NCI-H510A treated with DMSO at 0.1 percent for 48 hours (cell line): Measurements from ENCODE around the gene MICU1.
"Not testable (repeated sequence)": the region's sequence is repeated elsewhere in the genome, so short reads cannot be mapped to it uniquely, and the experiment has no call there.

Experiments used
- DNase-seq: peaks from one replicate; lab custom pipeline; 2025; lab: John Stamatoyannopoulos, UW

The MICU1 gene

DNA sequence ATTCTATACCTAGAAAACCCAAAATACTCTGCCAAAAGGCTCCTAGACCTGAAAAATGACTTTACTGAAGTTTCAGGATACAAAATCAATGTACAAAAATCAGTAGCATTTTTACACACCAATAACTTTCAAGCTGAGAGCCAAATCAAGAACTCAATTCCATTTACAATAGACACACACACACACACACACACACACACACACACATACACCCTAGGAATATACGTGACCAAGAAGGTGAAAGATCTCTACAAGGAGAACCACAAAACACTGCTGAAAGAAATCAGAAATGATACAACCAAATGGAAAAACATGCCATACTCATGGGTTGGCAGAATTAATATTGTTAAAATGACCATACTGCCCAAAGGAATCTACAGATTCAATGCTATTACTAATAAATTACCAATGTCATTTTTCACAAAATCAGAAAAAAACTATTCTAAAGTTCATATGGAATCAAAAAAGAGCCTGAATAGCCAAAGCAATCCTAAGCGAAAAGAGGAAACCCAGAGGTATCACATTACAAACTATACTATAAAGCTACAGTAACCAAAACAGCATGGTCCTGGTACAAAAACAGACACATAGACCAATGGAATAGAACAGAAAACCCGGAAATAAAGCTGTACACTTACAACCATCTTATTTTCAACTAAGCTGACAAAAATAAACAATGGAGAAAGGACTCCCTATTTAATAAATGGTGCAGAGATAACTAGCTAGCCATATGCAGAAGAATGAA, 122.0 kb downstream of the MICU1 start:
- DNase-seq, result no peak

DNA sequence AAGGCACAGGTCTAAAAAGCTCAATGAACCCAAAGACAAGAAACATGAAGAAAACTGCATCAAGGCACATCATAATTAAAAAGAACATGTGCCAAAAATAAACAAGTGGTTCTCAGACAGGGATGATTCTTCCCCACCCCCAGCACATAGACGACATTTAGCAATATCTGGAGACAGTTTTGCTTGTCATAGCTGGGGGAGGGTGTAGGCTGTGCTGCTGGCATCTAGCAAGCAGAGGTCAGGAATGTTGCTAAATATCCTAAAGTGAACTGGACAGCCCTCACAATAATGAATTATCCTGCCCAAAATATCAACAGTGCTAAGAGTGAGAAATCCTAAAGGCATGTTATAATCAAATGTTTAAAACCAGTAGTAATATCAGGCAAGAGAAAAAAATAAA, 122.6 kb downstream of the MICU1 start:
- no peak for DNase-seq

DNA sequence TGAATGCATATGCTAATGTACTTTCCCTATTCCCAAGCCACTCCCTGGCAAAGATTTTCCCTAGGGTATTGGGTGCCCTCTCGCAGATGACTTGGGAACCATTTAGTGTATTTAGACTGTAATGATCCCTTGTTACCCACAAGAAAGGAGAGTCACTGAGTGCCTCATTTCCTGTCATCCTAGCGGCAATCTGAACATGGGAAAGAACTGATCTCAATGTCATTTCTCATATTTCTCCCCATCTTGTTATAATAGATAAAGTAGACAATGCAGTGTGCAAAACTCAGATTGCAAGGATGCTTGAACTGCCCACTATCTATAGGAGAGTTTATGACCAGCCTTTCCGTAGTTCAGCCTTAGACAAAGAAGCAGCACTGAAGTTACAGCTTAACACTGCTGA, 123.3 kb downstream of the MICU1 start:
- DNase-seq, result no peak

- no peak for DNase-seq
Observed at GRCh38 chr10:72499701-72500100, 126.2 kb downstream of the MICU1 start.

- no peak for DNase-seq
Observed at GRCh38 chr10:72490951-72491350, 134.9 kb downstream of the MICU1 start.

GRCh38 chr10:72487521-72487920, 138.4 kb downstream of the MICU1 start:
- no peak for DNase-seq

- no peak for DNase-seq
Observed at GRCh38 chr10:72487116-72487515, 138.8 kb downstream of the MICU1 start.

- DNase-seq, result no peak
Observed at GRCh38 chr10:72485701-72486100, 140.2 kb downstream of the MICU1 start.

DNA sequence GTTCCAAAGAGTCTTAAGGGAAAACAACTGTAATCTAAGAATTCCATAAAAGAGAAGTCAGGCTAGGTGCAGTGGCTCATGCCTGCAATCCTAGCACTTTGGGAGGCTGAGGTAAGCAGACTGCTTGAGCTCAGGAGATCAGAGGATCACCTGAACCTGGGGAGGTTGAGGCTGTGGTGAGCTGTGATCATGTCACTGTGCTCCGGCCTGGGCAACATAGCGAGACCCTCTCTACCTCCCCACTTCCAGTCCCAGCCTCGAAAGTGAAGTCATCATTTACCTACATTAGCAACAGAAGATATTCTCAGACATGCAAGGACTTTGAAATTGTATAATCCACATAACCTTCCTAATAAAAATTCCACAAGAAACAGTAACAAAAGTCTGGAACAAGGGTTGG, 141.4 kb downstream of the MICU1 start:
- no peak for DNase-seq

DNA sequence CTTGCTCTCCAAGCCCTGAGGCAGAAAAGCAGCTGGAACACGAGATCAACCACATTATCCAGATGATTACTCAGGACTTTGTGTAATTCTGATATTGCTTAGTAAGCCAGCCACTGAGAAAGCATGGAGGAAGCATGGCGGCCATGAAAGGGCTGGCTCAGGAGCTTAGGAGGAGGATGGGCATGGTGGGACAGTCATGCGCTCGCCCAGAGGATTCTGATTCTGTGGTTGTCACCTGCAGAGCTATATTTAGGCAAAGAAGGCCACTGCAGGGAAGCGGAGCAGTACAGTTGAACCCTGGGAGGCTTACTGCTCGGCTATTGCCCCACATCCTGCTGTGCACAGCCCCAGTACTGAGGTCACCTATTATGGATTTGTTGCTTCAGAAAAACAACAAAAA, 142.4 kb downstream of the MICU1 start:
- DNase-seq, result no peak

GRCh38 chr10:72480861-72481260, 145.0 kb downstream of the MICU1 start:
- no peak for DNase-seq

DNA sequence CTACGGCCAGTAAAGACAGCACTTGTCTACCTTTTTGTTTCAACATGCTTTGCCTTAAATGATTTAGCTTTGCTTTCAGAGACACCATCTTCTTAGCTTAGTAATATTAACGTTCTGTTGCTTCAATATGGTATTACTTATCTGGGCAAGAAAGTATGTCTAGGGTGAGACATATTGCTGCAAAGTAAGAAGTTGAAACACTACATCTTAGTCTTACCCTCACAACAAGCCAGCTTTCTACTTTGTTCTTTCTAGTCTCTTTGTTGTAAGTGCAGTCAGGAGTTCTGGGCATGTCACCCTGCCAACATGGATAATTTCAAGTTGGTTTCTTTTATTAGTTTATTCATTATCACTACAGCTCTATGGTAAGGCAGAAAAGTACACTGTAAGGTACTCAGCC, 148.4 kb downstream of the MICU1 start:
- no peak for DNase-seq

DNA sequence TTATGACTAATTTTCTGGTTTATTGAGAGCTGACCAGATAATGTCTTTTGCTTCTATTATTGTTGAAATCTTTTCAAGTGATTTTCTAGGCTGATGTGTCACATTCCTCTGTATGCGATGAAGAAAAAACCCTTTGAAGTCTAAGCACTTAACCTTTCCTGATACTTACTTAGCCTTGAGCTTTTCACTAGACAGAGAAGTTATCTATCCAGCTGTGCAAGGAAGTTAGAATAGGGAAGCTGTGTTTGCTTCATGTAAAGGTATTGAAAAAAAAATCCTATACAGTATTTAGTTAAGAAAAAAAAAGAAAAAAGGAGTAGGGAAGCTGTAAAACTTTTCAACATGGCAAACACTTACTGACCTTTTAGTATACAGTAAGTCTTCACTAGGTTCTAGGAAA, 153.6 kb downstream of the MICU1 start:
- no peak for DNase-seq

DNA sequence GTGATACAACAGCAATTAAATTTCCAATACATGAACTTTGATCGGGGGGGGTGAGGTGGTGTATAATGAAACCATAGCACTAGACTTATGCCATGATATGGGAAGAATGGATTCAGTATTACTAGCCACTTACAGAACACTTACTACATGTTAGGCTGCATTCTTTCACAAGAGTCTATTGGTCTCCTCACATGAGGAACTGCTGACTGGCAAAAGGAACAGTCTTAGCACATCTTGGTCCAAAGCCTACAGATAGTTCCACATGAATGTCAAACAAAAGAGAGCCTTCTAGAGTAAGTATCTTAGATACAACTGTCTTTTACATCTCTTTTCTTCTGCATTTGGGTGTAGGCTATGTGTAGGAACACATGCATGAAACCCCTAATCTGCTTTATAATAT, 155.2 kb downstream of the MICU1 start:
- no peak for DNase-seq

GRCh38 chr10:72467064-72467463, 158.8 kb downstream of the MICU1 start:
- DNase-seq, result not testable (repeated sequence)

- DNase-seq, result no peak
Observed at GRCh38 chr10:72466018-72466417, 159.9 kb downstream of the MICU1 start.

- no peak for DNase-seq
Observed at GRCh38 chr10:72464438-72464837, 161.4 kb downstream of the MICU1 start.

DNA sequence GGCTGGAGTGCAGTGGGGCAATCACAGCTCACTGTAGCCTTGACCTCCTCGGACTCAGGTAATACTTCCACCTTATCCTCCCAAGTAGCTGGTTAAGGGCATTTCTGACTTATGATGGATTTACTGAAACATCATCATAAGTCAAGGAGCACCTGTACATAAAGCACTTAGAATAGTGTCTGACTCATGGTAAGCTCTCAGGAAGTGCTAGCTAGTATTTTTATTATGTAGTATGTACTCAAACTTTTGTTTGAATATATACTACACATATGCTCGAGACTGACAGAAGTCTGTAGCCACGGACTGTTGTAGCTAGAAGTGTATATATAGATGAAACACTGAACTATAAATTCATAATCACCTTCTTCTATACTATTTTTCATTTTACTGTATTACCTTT, 163.6 kb downstream of the MICU1 start:
- DNase-seq, result no peak

DNA sequence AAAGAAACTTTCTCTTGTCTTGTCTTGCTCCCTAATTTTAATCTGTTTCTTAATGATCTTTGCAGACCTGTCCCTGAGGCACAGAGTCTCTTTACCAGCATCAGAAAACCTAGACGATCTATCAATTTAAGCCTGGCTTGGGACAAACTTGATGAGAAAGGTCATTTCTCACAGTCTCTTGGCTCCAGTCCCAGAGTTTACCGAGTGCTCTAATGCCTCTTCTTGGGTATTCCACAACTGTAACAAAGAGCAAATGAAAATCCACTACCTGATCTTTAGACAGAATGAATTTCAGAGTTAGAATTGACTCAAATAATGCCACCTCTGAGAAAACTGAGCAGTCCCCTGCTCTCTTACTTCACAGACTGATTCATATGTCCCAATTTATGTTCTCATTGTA, 164.8 kb downstream of the MICU1 start:
- DNase-seq, result no peak

GRCh38 chr10:72460284-72460876, 165.5 kb downstream of the MICU1 start:
- no peak for DNase-seq

DNA sequence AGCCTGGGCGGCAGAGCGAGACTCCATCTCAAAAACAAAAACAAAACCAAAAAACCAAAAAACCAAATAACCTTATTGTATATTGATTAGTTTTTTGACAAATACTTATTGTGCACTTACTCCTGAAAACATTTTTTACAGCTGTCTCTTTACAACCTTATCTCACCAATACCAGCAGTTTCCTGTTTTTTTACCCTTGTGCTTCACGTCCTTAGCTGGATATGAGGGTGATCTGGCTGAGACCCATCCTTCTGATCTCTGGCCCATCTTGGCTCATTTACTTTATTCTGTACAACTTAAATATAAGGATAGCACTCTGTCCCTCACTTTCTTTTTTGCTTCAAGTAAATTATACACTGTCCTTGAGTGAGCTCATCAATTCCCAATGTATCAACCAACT, 166.6 kb downstream of the MICU1 start:
- DNase-seq, result no peak

DNA sequence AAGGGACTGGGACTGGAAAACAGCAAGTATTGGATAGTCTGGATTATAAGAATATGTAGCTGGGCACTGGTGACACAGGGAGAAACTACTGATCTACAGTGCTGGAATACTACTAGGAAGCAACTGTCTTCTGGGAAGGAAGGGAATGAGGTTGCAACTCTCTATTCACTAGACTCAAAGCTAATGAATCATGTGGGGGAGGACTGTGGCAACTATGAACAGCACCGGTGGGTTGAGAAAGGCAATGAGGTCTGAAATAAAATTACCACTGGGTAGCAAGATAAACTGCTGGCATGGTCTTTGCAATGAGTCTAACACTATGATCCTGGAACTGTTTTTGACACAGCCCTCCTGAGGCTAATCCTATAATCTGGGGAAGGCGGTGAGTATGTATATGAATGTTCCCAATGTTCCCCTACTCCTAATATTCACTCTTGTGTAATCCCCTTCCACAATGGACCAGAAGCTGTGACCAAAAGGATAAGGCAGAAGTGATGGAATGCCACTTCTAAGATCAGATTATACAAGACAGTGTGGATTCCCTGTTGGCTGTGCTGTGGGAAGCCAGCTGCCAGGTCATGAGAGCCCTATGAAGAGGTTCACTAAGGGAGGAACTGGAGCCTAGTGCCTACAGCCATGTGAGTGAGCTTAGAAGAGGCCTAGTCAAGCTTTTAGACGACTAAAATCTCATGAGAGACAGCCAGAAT, 169.8 kb downstream of the MICU1 start:
- DNase-seq, result no peak

DNA sequence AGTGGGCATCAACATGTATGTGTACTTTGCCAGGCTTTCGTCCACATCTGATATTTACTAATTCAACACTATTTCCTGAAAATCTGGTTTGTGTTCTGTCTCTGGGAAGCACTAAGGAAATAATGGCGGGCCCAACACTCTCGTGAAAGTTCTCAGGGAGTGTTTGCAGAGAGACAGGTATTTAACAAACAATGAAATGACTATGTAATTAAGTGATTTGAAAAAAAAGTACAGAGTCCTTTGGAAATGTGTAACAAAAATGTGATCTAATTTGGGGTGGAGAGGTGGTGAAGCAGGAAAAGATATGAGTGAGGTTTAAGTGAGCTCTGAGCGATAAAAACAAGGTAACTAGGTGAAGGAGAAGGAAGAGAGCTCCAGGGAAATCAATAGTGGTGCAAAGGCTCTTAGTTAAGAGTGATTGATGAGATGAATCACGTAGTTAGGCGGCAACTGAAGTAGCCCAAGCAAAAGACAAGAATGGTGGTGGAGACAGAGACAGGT, 175.9 kb downstream of the MICU1 start:
- peak; percentile 14 for DNase-seq
